ENCODE data around the gene PTGS2.

- TF ChIP-seq CTCF (IDR thresholded peaks at IDR 0.05): no peak
- TF ChIP-seq POLR2A (IDR thresholded peaks at IDR 0.05): no peak
Observed at GRCh38 chr1:186681121-186681520, 898 bp upstream of the PTGS2 start.

All from heart left ventricle (tissue), 13 donors.